Endothelial cell of umbilical vein (primary cell): Measurements from ENCODE around the gene KRTAP4-5. TPM values are rescaled to one million over a fixed set of nuclear protein-coding genes. Genes with fewer than 3 reads are reported as not detected.
"Not testable (repeated sequence)": the region's sequence is repeated elsewhere in the genome, so short reads cannot be mapped to it uniquely, and the experiment has no call there.

Experiments used
- BruUV-seq: library from RNA; stranded (reverse); fragments of 400-500 nt; replicated peaks from 2 replicates; lab custom pipeline; 2021; lab: Mats Ljungman, UMichigan
- CTCF ChIA-PET: fragments of 300-600, 350-600 bp; sonication (Branson Sonifier 250); formaldehyde crosslinking; loops from one replicate; lab custom pipeline; 2021; ENCODE audit warnings: antibody characterized with exemption, inconsistent platforms; lab: Charles Lee
- POLR2A ChIA-PET: fragments of 300-600, 350-600 bp; sonication (Branson Sonifier 250); formaldehyde crosslinking; loops from one replicate; lab custom pipeline; 2021; ENCODE audit warnings: antibody characterized with exemption, inconsistent platforms; lab: Charles Lee
- DNase-seq: peaks from one replicate; pipeline ENCODE4 v3.0.0-alpha.2; 2011; ENCODE audit warnings: low read depth, low spot score
- FAIRE-seq: peaks from 2 replicates; lab custom pipeline; 2011; peaks lifted over from hg19 to GRCh38; lab: Jason Lieb, UNC
- H2AFZ ChIP-seq: 2 replicates; pipeline ENCODE4 v1.6.0; 2012; ENCODE audit warnings: low read depth, low read length, control low read depth, inconsistent platforms
- H3K27ac ChIP-seq: 2 replicates; pipeline ENCODE4 v1.5.1; 2011; ENCODE audit warnings: low read depth, mild to moderate bottlenecking, control low read depth, low read length, moderate library complexity; ENCODE audit not compliant: insufficient read depth
- H3K27me3 ChIP-seq, 2 experiments: 2 replicates each; pipeline versions ENCODE4 v1.6.0 to v1.6.1; 2011; ENCODE audit warnings: low read length in 2 of 2, mixed read lengths in 1 of 2; ENCODE audit not compliant: control insufficient read depth in 2 of 2, insufficient read depth in 2 of 2
- H3K36me3 ChIP-seq, 2 experiments: 2 replicates in 1 of 2; 3 replicates in 1 of 2; pipeline ENCODE4 v1.5.1; 2011; ENCODE audit warnings: low read length in 2 of 2, mild to moderate bottlenecking in 1 of 2, moderate library complexity in 1 of 2; ENCODE audit not compliant: control insufficient read depth in 2 of 2, insufficient read depth in 2 of 2; ENCODE audit errors: extremely low read depth in 1 of 2
- H3K4me1 ChIP-seq: 3 replicates; pipeline ENCODE4 v1.5.1; 2011; ENCODE audit warnings: mild to moderate bottlenecking, low read length; ENCODE audit not compliant: control insufficient read depth, insufficient read depth; ENCODE audit errors: extremely low read depth
- H3K4me2 ChIP-seq: 2 replicates; pipeline ENCODE4 v1.6.1; 2011; ENCODE audit warnings: low read length, control low read depth, mixed read lengths; ENCODE audit not compliant: insufficient read depth
- H3K4me3 ChIP-seq, 3 experiments: fragments of 200-600 bp in 1 of 3; sonication (generic), shearing (Covaris generic) in 1 of 3; replicated peaks in 1 of 3; 2 replicates each; pipeline ENCODE4 v1.5.1; 2011 to 2016; ENCODE audit warnings: control low read depth in 3 of 3, low read length in 3 of 3, mild to moderate bottlenecking in 2 of 3, inconsistent platforms in 1 of 3, low read depth in 1 of 3, moderate library complexity in 1 of 3; ENCODE audit not compliant: insufficient read depth in 1 of 3
- H3K79me2 ChIP-seq: 2 replicates; pipeline ENCODE4 v1.6.0; 2012; ENCODE audit warnings: low read length, inconsistent platforms; ENCODE audit not compliant: control insufficient read depth, insufficient read depth
- H3K9ac ChIP-seq: replicated peaks from 2 replicates; pipeline ENCODE3; 2011; ENCODE audit warnings: low read length, control low read depth; ENCODE audit not compliant: insufficient read depth; ENCODE audit errors: extremely low read depth
- H3K9me1 ChIP-seq: replicated peaks from 3 replicates; pipeline ENCODE4 v1.6.0; 2011; ENCODE audit warnings: mild to moderate bottlenecking, low read length; ENCODE audit not compliant: control insufficient read depth, insufficient read depth; ENCODE audit errors: extremely low read depth
- H3K9me3 ChIP-seq: replicated peaks from 2 replicates; pipeline ENCODE4 v1.5.1; 2012; ENCODE audit warnings: low read length, inconsistent platforms; ENCODE audit not compliant: control insufficient read depth, insufficient read depth
- H4K20me1 ChIP-seq: replicated peaks from 2 replicates; pipeline ENCODE3; 2011; ENCODE audit warnings: mild to moderate bottlenecking, low read length; ENCODE audit not compliant: control insufficient read depth, insufficient read depth; ENCODE audit errors: extremely low read depth
- CTCF ChIP-seq, 2 donors: IDR thresholded peaks; 1 replicate in 1 of 2; 2 replicates in 1 of 2; pipeline ENCODE4 v1.5.1; 2011; ENCODE audit warnings: low read length in 2 of 2, mild to moderate bottlenecking in 2 of 2, moderate library complexity in 2 of 2, control low read depth in 1 of 2, inconsistent platforms in 1 of 2, low read depth in 1 of 2; ENCODE audit not compliant: insufficient read depth in 1 of 2; ENCODE audit errors: extremely low read depth in 1 of 2
- EZH2 ChIP-seq: IDR thresholded peaks from 2 replicates; pipeline ENCODE4 v1.6.1; 2012; ENCODE audit warnings: borderline replicate concordance, low read depth, mild to moderate bottlenecking, moderate library complexity, low read length, inconsistent platforms; ENCODE audit not compliant: severe bottlenecking
- FOS ChIP-seq: IDR thresholded peaks from 2 replicates; pipeline ENCODE4 v1.6.1; 2011; ENCODE audit warnings: mild to moderate bottlenecking, low read length, moderate library complexity, borderline replicate concordance; ENCODE audit not compliant: insufficient read depth
- GATA2 ChIP-seq: IDR thresholded peaks from 2 replicates; pipeline ENCODE4 v1.7.0; 2011; ENCODE audit warnings: low read depth, mild to moderate bottlenecking, moderate library complexity, mixed read lengths, low read length; ENCODE audit not compliant: insufficient read length, insufficient read depth
- JUN ChIP-seq: IDR thresholded peaks from 2 replicates; pipeline ENCODE4 v1.6.1; 2011; ENCODE audit warnings: borderline replicate concordance, low read depth; ENCODE audit not compliant: insufficient read length, insufficient read depth
- MAX ChIP-seq: IDR thresholded peaks from 2 replicates; pipeline ENCODE4 v1.6.1; 2011; ENCODE audit not compliant: insufficient read depth, insufficient read length
- MYC ChIP-seq: IDR thresholded peaks from one replicate; pipeline ENCODE4 v1.6.1; 2011; ENCODE audit warnings: mild to moderate bottlenecking, low read depth, low read length
- POLR2A ChIP-seq: IDR thresholded peaks from 2 replicates; pipeline ENCODE4 v1.6.1; 2012; ENCODE audit warnings: low read depth, mild to moderate bottlenecking, control low read depth, low read length
- POLR2AphosphoS5 ChIP-seq: IDR thresholded peaks from 2 replicates; pipeline ENCODE4 v1.6.1; 2012; ENCODE audit warnings: low read depth, mild to moderate bottlenecking, control low read depth, low read length, moderate library complexity; ENCODE audit not compliant: insufficient read depth
- dilution Hi-C: fragments of 300-500 bp; cut with MboI; formaldehyde crosslinking; loops from one replicate; pipeline ENCODE4 v1.15.0; 2019; ENCODE audit warnings: low sequenced_read_pairs; ENCODE audit not compliant: extremely low pct_ligation_motif_present
- intact Hi-C: fragments of 100-400 bp; cut with micrococcal nuclease; formaldehyde crosslinking; loops from one replicate; pipeline ENCODE4 v1.10.0; 2022
- polyA plus RNA-seq, 4 experiments: library from polyadenylated mRNA; depleted of rRNA in 3 of 4; stranded (reverse) in 3 of 4; unstranded in 1 of 4; fragments of >200 nt; gene quantifications; 2 replicates each; pipeline versions ENCODE4 v1.2.1 to v1.2.3, GENCODE V29; 2011 to 2012; ENCODE audit warnings: missing spikeins in 1 of 4
- total RNA-seq: library from RNA; stranded (reverse); gene quantifications from 2 replicates; pipeline ENCODE4 v1.2.3, GENCODE V29; 2021

The KRTAP4-5 gene
- total and polyA plus RNA-seq, 2 donors (not counting 3 experiments of a cell fraction or from before 2014, with no cell fraction given), result not detected

- DNase-seq, result no peak
- Histone ChIP-seq H3K9ac (no peak within 1 kb of the TSS), H2AFZ (no peak within 1 kb of the TSS), H3K9me3 (no peaks in the 10 kb centered on the region), H3K9me1 (no peaks in the 10 kb centered on the region), H3K4me3 (no peak within 1 kb of the TSS), H3K79me2 (no peaks in the 10 kb centered on the region), H3K4me2 (no peak within 1 kb of the TSS), H3K36me3 (no peaks in the 10 kb centered on the region), H3K27me3 (no peaks in the 10 kb centered on the region), H3K4me1 (peaks cover 2% of the 10 kb centered on the region), H3K27ac (no peak within 1 kb of the TSS), H4K20me1 (no peaks in the 10 kb centered on the region)
- TF ChIP-seq MAX (no peak), JUN (no peak), POLR2A (no peak), EZH2 (no peak), GATA2 (no peak), POLR2AphosphoS5 (no peak), CTCF (IDR thresholded peaks at IDR 0.05; ENCODE audit: extremely low read depth in 1 of 2, insufficient read depth in 1 of 2, low read depth in 1 of 2, low read length in 2 of 2) (no peak), FOS (no peak), MYC (no peak)
- POLR2A ChIA-PET, result no interaction called here
- BruUV-seq, result no TSS peak
- FAIRE-seq, result no peak
- dilution Hi-C loops (no loop called here), intact Hi-C loops (no loop called here)
- CTCF ChIA-PET, result no interaction called here
Measured at GRCh38 chr17:41101586-41102259, 47.9 kb downstream of the KRTAP4-5 start, which contains the start of gene KRTAP4-16. Gene KRTAP4-16 (minus strand): TSS chr17:41102209. CDS start chr17:41102209, 0 bp downstream.

- dilution Hi-C loops, H3K79me2 ChIP-seq, H4K20me1 ChIP-seq, H3K9me3 ChIP-seq, H3K4me2 ChIP-seq, H3K27ac ChIP-seq, FAIRE-seq, H3K27me3 ChIP-seq, intact Hi-C loops, H3K9ac ChIP-seq, CTCF ChIA-PET, H3K36me3 ChIP-seq, BruUV-seq, H3K9me1 ChIP-seq, POLR2A ChIA-PET, H2AFZ ChIP-seq, H3K4me1 ChIP-seq, H3K4me3 ChIP-seq: not testable (repeated sequence)
- peak; percentile 42 for DNase-seq
Measured at GRCh38 chr17:41099682-41100480, 49.7 kb downstream of the KRTAP4-5 start.
